GM18517 (cell line): ENCODE data around the gene BUB1.
"Not testable (repeated sequence)": the region's sequence is repeated elsewhere in the genome, so short reads cannot be mapped to it uniquely, and the experiment has no call there.

Experiments used
- ATAC-seq: cut with Tn5 transposase; IDR thresholded peaks from one replicate; pipeline ENCODE4 v1.9.1; 2021; ENCODE audit warnings: mild to moderate bottlenecking, moderate library complexity; ENCODE audit not compliant: unreplicated experiment

The BUB1 gene

DNA sequence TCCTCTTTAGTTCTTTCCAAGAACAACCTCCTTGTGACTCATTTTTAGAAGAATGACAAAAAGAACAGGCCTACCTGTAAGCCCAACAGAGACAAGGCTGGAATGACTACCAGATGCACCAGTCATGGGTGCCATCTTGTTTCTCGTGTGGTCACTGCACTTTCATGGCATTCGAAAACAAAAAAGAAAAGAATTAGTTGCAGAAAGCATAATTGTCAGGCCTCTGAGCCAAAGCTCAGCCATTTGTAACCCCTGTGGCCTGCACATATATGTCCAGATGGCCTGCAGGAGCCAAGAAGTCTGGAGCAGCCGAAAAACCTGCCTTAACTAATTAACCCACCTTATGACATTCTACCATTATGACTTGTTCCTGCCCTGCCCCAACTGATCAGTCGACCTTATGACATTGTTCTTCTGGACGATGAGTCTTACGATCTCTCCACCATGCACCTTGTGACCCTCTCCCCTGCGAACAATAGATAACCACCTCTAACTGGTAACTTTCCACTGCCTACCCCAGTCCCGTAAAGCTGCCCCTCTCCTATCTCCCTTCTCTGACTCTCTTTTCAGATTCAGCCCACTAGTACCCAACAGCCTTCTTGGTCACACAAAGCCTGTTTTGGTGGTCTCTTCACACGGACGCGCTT is 13.9 kb upstream of the BUB1 start:
- ATAC-seq = no peak

DNA sequence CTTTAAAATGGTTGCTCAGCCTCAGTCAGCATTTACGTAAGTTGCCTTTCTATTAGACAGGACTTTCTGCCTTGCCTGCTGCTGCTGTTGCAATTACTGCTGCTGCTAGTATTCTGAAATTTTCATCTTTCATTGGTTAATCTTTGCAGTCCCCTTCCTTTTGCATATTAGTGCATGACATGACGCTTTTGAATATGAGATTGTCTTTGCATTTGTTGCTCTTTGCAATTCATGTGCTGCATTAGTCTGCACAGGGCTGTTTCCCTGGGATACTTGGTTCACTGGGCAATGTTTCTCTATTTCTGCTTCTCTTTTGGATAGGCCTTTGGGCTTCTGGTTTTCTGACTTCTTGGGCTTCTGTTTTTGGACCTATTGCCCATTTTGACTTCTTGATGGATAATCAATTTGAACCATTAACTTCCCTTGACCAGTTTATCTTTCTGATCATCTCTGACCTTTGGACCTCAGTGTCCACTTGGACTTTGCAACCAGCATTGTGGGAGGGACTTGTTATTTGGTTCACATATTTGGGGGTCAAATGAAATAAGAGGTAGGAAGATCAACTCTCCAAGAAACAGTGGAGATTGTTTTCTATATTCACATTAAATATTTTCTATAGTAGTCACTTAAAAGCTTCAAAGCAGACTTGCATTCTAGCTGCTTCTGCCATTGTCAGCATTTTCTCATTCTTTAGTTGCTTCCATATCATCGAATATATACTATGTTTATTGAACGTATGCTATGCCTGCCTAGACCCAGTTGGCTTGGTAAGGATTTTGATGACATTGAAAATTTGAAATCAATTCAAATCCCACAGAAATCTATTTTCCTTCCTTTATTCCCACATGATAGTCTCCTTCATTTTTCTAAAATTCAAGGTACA is 12.5 kb upstream of the BUB1 start:
- ATAC-seq = no peak

- ATAC-seq = no peak
Observed at GRCh38 chr2:110688594-110689091, 10.8 kb upstream of the BUB1 start.

DNA sequence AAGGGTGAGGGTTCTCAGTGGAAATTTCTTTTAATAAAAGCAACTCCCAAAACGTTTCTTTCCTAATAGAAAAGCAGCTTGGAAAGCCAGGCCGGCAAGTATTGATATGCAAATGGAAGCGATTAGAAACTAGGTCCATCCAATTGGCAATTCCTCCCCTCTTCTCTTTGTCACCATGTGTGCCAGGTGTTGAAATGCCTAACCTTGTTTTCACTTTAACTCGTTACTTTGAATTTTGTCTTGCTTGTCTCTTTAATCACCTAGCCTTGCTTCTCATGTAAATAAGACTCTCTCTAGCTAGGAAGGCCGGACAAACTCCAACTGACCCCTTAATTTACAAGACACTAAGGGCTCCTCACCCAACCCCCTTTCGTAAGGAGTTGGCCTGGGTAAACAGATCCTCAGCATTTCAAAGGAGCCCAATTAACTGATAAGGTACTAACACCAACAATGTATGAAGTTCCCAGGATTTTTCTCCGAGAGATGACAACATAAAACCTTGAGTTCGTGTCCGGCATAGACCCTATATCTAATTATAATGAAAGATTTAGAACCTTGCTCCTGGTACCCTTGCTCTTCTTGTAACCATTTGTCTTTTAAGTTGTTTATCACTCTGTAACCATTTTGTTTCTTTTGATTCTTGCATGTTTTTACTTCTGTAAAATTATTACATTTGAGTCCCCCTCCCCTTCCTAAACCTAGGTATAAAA is 10.1 kb upstream of the BUB1 start:
- ATAC-seq = not testable (repeated sequence)

- ATAC-seq = no peak
Observed at GRCh38 chr2:110682872-110683271, 5.0 kb upstream of the BUB1 start.

- ATAC-seq = no peak
Observed at GRCh38 chr2:110682267-110682666, 4.4 kb upstream of the BUB1 start.

DNA sequence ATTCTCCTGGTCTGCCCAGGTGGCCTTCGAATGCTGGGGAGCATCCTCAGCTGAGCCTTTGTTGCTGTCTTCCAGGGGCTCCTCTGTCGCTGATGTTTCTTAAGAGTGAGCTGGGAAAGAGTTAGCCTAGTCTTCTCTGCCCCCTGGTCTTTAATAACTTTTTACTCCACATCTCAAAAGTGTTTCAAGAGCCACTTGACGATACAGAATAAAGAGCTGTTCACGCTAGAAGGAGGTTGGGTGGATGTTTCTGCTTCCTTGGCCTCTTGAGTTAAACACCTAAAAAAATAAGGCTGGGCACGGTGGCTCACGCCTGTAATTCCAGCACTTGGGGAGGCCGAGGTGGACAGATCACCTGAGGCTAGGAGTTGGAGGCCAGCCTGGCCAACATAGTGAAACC is 2.8 kb upstream of the BUB1 start:
- ATAC-seq = no peak

GRCh38 chr2:110679865-110680264 is 2.0 kb upstream of the BUB1 start:
- ATAC-seq = no peak

- ATAC-seq = no peak
Observed at GRCh38 chr2:110679337-110679707, 1.5 kb upstream of the BUB1 start.

- no peak for ATAC-seq
Observed at GRCh38 chr2:110678457-110679336, 834 bp upstream of the BUB1 start.

GRCh38 chr2:110677080-110677479 is 783 bp downstream of the BUB1 start:
- ATAC-seq = no peak

GRCh38 chr2:110675679-110676078 is 2.2 kb downstream of the BUB1 start:
- peak; percentile 4 for ATAC-seq

- peak; percentile 94 for ATAC-seq
Observed at GRCh38 chr2:110674620-110675555, 3.0 kb downstream of the BUB1 start.

DNA sequence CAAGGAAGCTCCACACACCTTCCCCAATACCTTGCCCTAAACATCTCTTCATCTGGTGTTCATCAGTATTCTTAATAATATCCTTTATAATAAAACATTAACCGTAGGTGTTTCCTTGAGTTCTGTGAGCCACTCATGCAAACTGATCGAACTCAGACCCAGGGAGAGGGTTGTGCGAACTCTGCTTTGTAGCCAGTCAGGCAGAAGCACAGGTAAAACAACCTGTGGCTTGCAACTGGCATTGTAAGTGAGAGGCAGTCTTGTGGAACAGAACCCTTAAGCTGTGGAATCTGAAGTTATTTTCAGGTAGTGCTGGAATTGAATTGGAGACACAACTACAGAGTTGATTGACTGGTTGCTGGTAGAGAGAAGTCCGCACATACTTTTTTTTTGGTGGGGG is 4.7 kb downstream of the BUB1 start:
- no peak for ATAC-seq

DNA sequence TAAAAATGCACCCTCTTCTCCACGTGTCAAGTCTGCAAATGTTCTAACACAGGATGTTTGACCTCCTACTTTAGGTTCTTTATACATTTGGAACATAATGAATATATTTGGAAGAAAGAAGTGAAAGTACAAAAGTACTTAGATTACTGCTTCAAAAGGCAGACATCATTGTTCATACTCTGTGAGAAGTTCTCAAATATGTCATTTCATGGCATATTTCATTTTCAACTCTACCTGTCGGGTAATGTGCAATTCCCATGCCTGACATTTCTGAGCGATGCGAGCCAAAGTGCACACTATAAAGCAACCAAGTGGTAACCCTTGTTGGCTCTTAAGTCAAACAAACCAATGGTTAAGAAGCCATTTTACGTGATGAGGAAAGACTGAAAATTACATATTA is 7.0 kb downstream of the BUB1 start:
- ATAC-seq = no peak

DNA sequence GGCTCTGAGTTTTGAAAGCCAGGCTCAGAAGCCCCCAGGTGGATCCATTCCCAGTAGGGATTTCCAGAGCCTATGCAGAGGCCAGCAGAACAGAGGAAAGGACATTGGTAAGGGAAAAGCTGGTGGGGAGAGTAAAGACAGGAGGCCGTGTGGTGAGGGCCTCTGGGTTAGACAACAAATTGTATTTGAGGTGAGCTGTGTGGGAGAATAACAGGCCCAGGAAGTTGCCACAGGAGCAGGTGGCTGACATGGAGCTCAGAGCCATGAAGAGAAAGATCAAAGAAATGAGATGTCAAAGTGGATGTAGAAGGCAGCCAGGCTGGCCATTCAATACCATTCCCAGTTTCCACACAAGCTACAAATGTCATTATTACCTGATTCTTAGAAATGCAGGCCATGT is 8.8 kb downstream of the BUB1 start:
- ATAC-seq = no peak

DNA sequence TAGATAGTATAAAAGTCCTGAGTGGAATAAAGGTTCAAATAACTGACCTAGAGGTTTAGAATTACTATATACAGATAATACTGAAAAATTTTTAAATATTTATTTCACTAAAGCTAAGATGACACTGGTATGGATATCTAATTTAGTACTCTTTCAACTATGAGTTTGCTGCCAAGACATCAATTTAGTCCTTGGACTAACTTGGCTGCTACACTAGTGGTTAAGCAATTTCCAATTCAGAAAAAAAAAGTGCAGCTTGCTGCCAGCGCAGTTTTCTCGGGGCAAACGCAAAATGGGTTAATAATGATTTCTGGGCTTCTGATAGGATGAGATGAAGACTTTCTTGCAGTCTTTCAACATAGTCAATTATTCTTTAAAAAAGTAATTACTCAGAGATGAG is 10.8 kb downstream of the BUB1 start:
- no peak for ATAC-seq

DNA sequence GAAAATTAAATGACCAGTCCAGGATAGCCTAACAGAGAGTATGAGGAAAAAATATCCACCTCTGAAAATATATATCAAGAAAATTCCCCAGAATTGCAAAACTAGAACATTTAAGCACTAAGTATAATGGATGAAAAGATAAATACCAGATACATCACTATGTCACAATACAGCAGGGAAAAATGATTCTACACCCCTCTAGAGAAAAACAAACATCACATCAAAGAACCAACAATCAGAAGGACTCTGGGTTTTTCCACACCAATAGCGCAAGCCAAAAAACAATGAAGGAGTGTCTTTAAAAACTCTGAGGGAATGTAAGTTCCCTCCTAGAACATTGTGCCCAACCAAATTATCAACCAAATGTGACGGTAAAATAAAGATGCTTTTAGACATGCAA is 13.7 kb downstream of the BUB1 start:
- ATAC-seq = no peak

DNA sequence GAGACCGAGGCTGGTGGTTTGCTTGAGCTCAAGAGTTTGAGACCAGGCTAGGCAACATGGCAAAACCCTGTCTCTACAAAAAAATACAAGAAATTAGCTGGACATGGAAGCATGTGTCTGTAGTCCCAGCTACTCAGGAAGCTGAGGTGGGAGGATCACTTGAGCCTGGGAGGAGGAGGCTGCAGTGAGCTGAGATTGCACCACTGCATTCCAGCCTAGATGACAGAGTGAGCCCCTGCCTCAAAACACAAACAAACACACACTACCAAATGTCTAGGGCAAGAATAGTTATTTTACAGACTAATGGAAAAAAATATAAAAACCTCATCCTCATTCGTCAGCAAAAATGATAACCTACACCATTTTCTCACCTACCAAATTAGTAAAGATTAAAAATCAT is 15.3 kb downstream of the BUB1 start:
- no peak for ATAC-seq

DNA sequence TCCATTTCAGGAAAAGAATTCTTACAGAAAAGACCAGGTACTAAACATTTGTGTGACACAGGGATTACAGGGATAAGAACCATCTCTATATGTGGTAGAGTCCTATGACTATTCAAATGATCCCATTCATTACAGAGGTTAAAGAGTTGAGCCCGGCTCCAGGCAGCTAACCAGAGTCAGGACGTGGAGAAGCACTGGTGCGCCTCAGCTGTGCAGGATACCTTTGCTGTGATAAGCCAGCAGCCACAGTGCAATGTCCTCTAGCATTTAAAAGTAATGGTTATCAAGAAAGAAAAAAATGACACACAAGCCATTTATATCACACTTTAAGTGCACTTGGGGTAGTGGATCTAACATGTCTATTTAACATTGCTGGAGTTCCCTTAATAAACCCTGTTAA is 17.3 kb downstream of the BUB1 start:
- no peak for ATAC-seq
